Measurements from ENCODE around the gene HOXA7.

Gene HOXA7

DNA sequence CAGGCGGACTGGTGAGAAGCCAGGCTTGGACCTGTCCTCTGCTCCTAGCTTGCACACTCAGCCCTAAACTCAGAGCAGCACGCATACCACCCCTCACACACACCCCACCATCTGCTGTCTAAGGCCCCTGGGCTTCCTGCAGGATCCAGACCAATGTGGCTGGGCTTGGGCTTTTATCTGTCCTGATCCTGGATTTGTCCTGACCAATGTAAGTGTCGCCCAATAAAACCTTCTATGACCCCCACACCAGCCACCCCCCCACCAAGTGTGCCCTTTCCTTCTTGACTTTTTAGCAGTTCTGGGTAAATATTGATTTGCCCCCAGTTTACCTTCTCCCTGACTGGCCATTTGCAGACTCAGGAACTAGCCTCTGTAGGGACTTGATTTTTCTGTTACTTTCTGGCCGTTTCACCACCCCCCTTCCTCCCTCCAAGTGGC lies 45.1 kb upstream of the HOXA7 start:
- Histone ChIP-seq H3K9ac (ENCODE audit: low read depth, low read length) (no peak overlapping the region), H3K27ac (ENCODE audit: low read length) (no peak overlapping the region), H2AFZ (ENCODE audit: low read depth, low read length) (no peak overlapping the region), H3K79me2 (ENCODE audit: insufficient read depth, low read length) (no peaks in the 10 kb centered on the region), H3K4me1 (ENCODE audit: insufficient read depth, low read length) (peaks cover 30% of the 10 kb centered on the region), H3K27me3 (ENCODE audit: insufficient read depth, low read length, poor library complexity) (peaks cover 29% of the 10 kb centered on the region), H3K9me3 (ENCODE audit: insufficient read depth, low read length, severe bottlenecking) (no peaks in the 10 kb centered on the region), H3K4me2 (ENCODE audit: insufficient read depth, low read length) (no peak overlapping the region), H3K4me3 (ENCODE audit: low read depth in 1 of 2, low read length in 2 of 2) (no peak overlapping the region), H4K20me1 (ENCODE audit: insufficient read depth, low read length) (no peaks in the 10 kb centered on the region), H3K36me3 (ENCODE audit: insufficient read depth, low read length) (no peaks in the 10 kb centered on the region)
- no peak for ATAC-seq (ENCODE audit: insufficient read depth, low read depth)
- no peak for TF ChIP-seq EZH2 (IDR thresholded peaks at IDR 0.05; ENCODE audit: borderline replicate concordance, low read depth, low read length, severe bottlenecking)
- TF ChIP-seq, protein P1, sequence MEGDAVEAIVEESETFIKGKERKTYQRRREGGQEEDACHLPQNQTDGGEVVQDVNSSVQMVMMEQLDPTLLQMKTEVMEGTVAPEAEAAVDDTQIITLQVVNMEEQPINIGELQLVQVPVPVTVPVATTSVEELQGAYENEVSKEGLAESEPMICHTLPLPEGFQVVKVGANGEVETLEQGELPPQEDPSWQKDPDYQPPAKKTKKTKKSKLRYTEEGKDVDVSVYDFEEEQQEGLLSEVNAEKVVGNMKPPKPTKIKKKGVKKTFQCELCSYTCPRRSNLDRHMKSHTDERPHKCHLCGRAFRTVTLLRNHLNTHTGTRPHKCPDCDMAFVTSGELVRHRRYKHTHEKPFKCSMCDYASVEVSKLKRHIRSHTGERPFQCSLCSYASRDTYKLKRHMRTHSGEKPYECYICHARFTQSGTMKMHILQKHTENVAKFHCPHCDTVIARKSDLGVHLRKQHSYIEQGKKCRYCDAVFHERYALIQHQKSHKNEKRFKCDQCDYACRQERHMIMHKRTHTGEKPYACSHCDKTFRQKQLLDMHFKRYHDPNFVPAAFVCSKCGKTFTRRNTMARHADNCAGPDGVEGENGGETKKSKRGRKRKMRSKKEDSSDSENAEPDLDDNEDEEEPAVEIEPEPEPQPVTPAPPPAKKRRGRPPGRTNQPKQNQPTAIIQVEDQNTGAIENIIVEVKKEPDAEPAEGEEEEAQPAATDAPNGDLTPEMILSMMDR (IDR thresholded peaks at IDR 0.05; ENCODE audit: borderline replicate concordance, extremely low read depth, low read length, poor library complexity, severe bottlenecking) = no peak
- no peak for DNase-seq

DNA sequence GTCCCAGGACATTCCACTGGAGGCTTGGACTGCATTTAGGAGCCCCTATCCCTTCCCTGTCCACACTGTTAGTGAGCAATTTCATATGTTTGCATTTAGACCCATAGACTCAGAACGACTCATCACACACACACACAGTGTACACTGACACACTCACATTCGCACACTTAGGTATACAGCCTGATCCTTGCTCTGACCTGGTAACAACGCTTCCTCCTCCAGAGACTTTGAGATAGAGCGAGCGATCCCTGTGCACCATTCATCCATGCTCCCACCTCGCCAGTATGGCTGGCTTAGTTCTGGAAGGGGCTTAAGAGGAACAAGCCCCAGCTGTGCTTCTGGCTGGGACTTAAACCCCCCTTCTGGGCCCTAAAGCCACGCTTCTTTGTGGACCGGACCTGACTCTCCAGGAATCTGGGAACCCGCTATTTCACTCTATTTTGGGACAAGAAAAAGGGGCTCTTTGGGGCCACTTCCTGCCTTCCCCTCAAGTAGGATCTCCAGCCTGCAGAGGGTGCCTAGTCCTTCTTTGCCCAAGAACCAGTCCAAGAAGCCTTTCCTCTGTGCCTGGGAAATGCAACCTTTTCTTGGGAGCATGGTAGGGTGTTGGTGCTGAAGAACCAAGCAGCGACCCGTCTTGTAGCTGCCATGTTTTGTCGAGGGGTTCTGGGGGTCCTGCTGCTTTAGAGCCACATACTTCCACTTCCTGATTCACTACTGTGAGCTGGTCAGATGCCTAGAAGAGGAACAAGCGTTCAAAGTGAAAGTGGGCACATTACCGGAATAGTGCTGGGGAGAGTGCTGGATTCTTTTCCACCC lies 44.5 kb upstream of the HOXA7 start:
- Histone ChIP-seq H2AFZ (ENCODE audit: low read depth, low read length) (peak overlapping the region; percentile 88), H3K36me3 (ENCODE audit: insufficient read depth, low read length) (no peaks in the 10 kb centered on the region), H3K4me2 (ENCODE audit: insufficient read depth, low read length) (peak overlapping the region; percentile 82), H3K4me3 (ENCODE audit: low read depth in 1 of 2, low read length in 2 of 2) (peak overlapping the region in 1 of 2 experiments; percentile 78; a peak in 2 of 4 replicates), H3K9me3 (ENCODE audit: insufficient read depth, low read length, severe bottlenecking) (no peaks in the 10 kb centered on the region), H4K20me1 (ENCODE audit: insufficient read depth, low read length) (no peaks in the 10 kb centered on the region), H3K27ac (ENCODE audit: low read length) (no peak overlapping the region), H3K4me1 (ENCODE audit: insufficient read depth, low read length) (peaks cover 34% of the 10 kb centered on the region), H3K27me3 (ENCODE audit: insufficient read depth, low read length, poor library complexity) (peaks cover 26% of the 10 kb centered on the region), H3K9ac (ENCODE audit: low read depth, low read length) (peak overlapping the region; percentile 57), H3K79me2 (ENCODE audit: insufficient read depth, low read length) (no peaks in the 10 kb centered on the region)
- DNase-seq (no peak), ATAC-seq (ENCODE audit: insufficient read depth, low read depth) (no peak)
- TF ChIP-seq, protein P1 (IDR thresholded peaks at IDR 0.05; ENCODE audit: borderline replicate concordance, extremely low read depth, low read length, poor library complexity, severe bottlenecking) = no peak
- no peak for TF ChIP-seq EZH2 (IDR thresholded peaks at IDR 0.05; ENCODE audit: borderline replicate concordance, low read depth, low read length, severe bottlenecking)

DNA sequence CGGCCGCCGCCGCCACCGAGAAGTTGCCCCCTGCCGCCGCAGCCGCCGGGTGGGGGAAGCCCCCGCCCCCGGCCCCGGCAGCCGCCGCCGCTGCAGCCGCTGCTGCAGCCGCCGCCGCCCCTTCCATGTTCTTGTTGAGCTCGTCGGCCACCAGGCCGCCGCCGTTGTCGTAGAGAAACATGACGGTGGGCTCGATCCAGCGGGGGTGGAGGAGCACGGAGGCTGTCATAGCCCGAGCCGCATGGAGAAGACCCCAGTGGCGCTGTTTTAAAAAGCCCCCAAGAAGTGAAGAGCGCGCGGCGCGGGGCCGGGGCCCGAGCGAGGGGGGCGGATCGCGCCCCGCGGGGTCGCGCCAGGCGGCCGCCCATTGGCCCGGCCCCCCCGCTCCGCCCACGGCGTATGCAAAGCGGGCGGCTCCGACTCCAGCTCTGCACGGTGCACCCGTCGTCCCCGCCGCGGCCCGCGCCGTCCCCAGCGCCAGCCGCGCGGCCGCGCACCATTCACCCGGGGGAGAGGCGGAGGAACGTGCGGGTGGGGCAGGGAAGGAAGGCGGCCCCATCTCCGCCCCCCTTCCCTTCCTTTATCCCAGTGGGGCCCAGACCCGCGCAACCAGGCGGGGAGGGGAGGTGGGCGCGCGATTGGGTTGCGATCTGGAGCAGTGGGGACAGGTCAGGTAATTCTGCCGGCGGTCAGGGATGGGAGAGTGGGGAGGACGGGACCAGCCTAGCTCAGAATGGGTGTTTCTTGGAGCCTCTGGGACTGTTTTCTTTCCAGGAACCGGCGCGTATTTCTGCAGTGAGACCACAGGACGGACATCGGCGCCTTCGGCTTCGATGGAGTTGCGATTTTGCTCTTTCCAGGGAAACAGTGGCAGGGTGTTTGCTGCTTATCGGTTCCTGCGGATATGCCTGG lies 43.6 kb upstream of the HOXA7 start, which contains the start of gene HOXA13:
Gene HOXA13, minus strand, starts transcription at position 243 of the 912 bp plus-strand sequence. Its CDS starts 14 bp downstream, at position 229.
- peak; percentile 96 for ATAC-seq (ENCODE audit: insufficient read depth, low read depth)
- peaks cover 20% of the 10 kb centered on the region for H3K27me3 ChIP-seq (ENCODE audit: insufficient read depth, low read length, poor library complexity)

More for the DNA sequence above, 43.6 kb upstream of the HOXA7 start, which contains the start of gene HOXA13:
- H3K79me2 ChIP-seq (ENCODE audit: insufficient read depth, low read length) = no peaks in the 10 kb centered on the region
- H3K4me2 ChIP-seq (ENCODE audit: insufficient read depth, low read length) = peak within 1 kb of the TSS; percentile 82
- peak; percentile 79 for DNase-seq
- H3K9ac ChIP-seq (ENCODE audit: low read depth, low read length) = peak within 1 kb of the TSS; percentile 57
- H3K36me3 ChIP-seq (ENCODE audit: insufficient read depth, low read length) = no peaks in the 10 kb centered on the region
- TF ChIP-seq EZH2 (IDR thresholded peaks at IDR 0.05; ENCODE audit: borderline replicate concordance, low read depth, low read length, severe bottlenecking) = no peak
- TF ChIP-seq, protein P1 (IDR thresholded peaks at IDR 0.05; ENCODE audit: borderline replicate concordance, extremely low read depth, low read length, poor library complexity, severe bottlenecking) = peak; percentile 10
- H4K20me1 ChIP-seq (ENCODE audit: insufficient read depth, low read length) = no peaks in the 10 kb centered on the region
- H3K4me1 ChIP-seq (ENCODE audit: insufficient read depth, low read length) = peaks cover 34% of the 10 kb centered on the region
- peak within 1 kb of the TSS; percentile 37 to 78; a peak in 3 of 4 replicates for H3K4me3 ChIP-seq (ENCODE audit: low read depth in 1 of 2, low read length in 2 of 2)
- H2AFZ ChIP-seq (ENCODE audit: low read depth, low read length) = peak within 1 kb of the TSS; percentile 88
- no peaks in the 10 kb centered on the region for H3K9me3 ChIP-seq (ENCODE audit: insufficient read depth, low read length, severe bottlenecking)
- H3K27ac ChIP-seq (ENCODE audit: low read length) = no peak within 1 kb of the TSS
